ENCODE measurements around the gene PTPRCAP.

PTPRCAP gene

GRCh38 chr11:67395555-67396258 lies 41.8 kb downstream of the PTPRCAP start:
- DNase-seq (ENCODE audit: low spot score) = no peak

- DNase-seq (ENCODE audit: low spot score) = no peak
Observed at GRCh38 chr11:67393990-67394389, 43.5 kb downstream of the PTPRCAP start.

DNA sequence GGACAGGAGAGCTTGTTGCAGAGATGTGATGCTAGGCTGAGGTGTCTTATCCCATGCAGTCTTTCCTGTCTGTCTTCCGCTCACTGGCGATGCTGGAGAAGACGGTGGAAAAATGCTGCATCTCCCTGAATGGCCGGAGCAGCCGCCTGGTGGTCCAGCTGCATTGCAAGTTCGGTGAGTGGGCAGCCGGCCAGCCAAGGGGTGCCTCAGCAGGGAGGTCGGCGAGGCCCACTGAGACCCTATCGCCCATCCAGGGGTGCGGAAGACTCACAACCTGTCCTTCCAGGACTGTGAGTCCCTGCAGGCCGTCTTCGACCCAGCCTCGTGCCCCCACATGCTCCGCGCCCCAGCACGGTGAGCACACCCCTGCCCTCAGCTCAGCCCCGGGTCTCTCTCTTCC lies 44.0 kb downstream of the PTPRCAP start:
- DNase-seq (ENCODE audit: low spot score) = no peak

GRCh38 chr11:67392183-67392715 lies 45.2 kb downstream of the PTPRCAP start:
- DNase-seq (ENCODE audit: low spot score) = no peak

GRCh38 chr11:67391304-67392182 lies 45.9 kb downstream of the PTPRCAP start, which contains the start of gene RAD9A:
RAD9A (plus strand) TSS chr11:67391986; CDS start chr11:67392045, 59 bp downstream.
- DNase-seq (ENCODE audit: low spot score) = peak; percentile 99

GRCh38 chr11:67390947-67391303 lies 46.6 kb downstream of the PTPRCAP start:
- DNase-seq (ENCODE audit: low spot score) = no peak

DNA sequence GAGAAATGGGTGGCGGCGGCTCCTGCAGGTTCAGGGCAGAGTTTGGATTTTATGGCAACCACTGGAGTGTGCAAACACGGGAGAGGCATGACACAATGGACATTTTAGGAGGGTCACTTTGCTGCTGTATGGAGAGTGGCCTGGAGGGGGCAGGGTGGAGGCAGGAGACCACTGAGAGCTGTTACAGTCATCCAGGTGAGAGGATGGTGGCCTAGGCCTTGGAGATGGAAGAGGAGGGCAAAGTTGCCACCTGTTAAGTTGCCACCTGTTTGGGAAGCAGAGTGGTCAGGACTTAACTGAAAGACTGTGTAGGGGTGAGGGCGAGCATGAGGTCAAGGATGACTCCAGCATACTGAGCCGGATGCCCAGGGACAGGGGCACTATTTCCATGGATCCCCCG lies 48.0 kb downstream of the PTPRCAP start:
- peak; percentile 62 for DNase-seq (ENCODE audit: low spot score)

DNA sequence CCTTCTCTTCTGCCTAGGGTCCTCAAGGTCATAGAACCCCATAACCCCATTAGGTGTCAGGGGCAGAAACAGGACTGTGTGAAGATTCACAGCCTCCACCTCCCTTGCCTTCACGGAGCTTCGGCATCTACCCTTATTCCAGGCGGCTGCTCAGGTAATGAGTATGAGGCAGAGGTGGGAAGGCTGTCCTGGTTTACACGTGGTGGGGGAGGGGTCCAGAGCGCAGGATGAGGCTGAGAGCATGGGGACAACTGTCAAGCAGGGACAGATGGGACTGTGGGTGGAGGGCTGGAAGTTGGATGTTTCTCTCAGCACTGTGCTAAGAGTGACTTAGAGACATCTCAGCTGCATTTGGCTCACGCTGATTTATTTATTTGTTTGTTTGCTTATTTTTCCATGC lies 50.0 kb downstream of the PTPRCAP start:
- DNase-seq (ENCODE audit: low spot score) = no peak

DNA sequence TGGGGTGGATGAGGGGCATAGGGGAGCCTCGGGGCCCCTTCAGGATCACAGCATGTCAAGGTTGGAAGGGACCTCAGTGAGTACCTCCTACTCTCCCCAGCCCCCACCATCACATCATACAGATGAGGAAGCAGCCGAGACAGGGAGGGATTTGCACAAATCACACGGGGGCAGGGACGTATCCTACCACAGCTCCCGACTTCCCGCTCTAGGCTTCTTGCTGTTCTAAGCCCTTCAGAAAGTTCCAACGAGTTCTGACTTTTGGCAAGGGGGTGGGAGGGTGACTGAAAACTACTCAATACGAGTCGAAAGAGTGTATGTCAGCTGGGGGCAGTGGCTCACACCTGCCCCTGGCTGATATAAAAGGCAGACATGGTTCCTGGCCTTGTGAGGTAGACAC lies 50.4 kb downstream of the PTPRCAP start:
- DNase-seq (ENCODE audit: low spot score) = no peak

Data from D341Med (cell line).